Jurkat, Clone E6-1 (cell line): Measurements from ENCODE around the gene FOXD4.
"Not testable (repeated sequence)": the region's sequence is repeated elsewhere in the genome, so short reads cannot be mapped to it uniquely, and the experiment has no call there.

ENCODE experiments used
- DNase-seq: peaks from one replicate; pipeline ENCODE4 v3.0.0-alpha.2; 2011; ENCODE audit warnings: low read depth, low spot score
- H3K4me3 ChIP-seq: 2 replicates; pipeline ENCODE4 v1.5.1; 2011; ENCODE audit warnings: mild to moderate bottlenecking, low read length, control low read depth, moderate library complexity

FOXD4 gene

GRCh38 chr9:94992-95391, 23.2 kb downstream of the FOXD4 start:
- not testable (repeated sequence) for H3K4me3 ChIP-seq, DNase-seq

GRCh38 chr9:94323-94722, 23.9 kb downstream of the FOXD4 start:
- not testable (repeated sequence) for H3K4me3 ChIP-seq, DNase-seq

GRCh38 chr9:93909-94308, 24.3 kb downstream of the FOXD4 start:
- H3K4me3 ChIP-seq, DNase-seq: not testable (repeated sequence)

GRCh38 chr9:90851-91250, 27.4 kb downstream of the FOXD4 start:
- not testable (repeated sequence) for DNase-seq, H3K4me3 ChIP-seq

- H3K4me3 ChIP-seq, DNase-seq: not testable (repeated sequence)
These were observed 29.7 kb downstream of the FOXD4 start for GRCh38 chr9:88396-89037.

- not testable (repeated sequence) for H3K4me3 ChIP-seq, DNase-seq
These were observed 30.4 kb downstream of the FOXD4 start for GRCh38 chr9:87860-88259.

GRCh38 chr9:87105-87504, 31.1 kb downstream of the FOXD4 start:
- DNase-seq, H3K4me3 ChIP-seq: not testable (repeated sequence)

GRCh38 chr9:86697-87096, 31.5 kb downstream of the FOXD4 start:
- DNase-seq, H3K4me3 ChIP-seq: not testable (repeated sequence)

- not testable (repeated sequence) for DNase-seq, H3K4me3 ChIP-seq
These were observed 35.1 kb downstream of the FOXD4 start for GRCh38 chr9:82932-83689.

- H3K4me3 ChIP-seq, DNase-seq: not testable (repeated sequence)
These were observed 39.9 kb downstream of the FOXD4 start for GRCh38 chr9:78333-78732.

GRCh38 chr9:76389-76788, 41.8 kb downstream of the FOXD4 start:
- H3K4me3 ChIP-seq, DNase-seq: not testable (repeated sequence)

GRCh38 chr9:73900-74525, 44.2 kb downstream of the FOXD4 start:
- not testable (repeated sequence) for H3K4me3 ChIP-seq, DNase-seq

GRCh38 chr9:73076-73899, 44.9 kb downstream of the FOXD4 start:
- not testable (repeated sequence) for DNase-seq
- H3K4me3 ChIP-seq, result peak overlapping the region; percentile 13; the same call in 1 of the 2 replicates
